SK-N-MC (cell line): ENCODE measurements around the gene SLC4A1.

ENCODE experiments used
- EZH2 ChIP-seq: fragments of 200-600 bp; sonication (generic); IDR thresholded peaks from one replicate; pipeline ENCODE4 v1.6.1; 2017; ENCODE audit warnings: antibody characterized with exemption
- POLR2AphosphoS5 ChIP-seq: IDR thresholded peaks from 2 replicates; pipeline ENCODE4 v1.6.1; 2012; ENCODE audit warnings: mild to moderate bottlenecking, low read depth, low read length, borderline replicate concordance

DNA sequence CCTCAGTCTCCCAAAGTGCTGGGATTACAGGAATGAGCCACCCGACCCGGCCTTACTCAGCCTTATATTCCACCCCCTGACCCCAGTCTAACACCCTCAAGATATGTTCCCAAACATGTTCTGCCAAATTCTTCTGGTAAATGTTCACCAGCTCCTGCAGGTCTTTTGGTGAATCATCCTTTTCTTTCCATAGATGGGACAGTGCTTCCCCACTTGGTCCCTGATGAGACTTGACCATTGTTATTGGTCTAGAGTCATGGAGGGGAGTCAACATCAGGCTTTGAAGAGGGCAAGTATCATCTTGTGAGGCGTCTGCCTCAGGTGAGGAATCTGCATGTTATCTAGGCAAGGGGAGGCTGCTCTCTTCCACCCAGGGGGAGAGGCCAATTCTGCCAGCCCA is 30.0 kb upstream of the SLC4A1 start:
- TF ChIP-seq EZH2 (no peak), POLR2AphosphoS5 (no peak)
